IgD-negative memory B cell (primary cell): ENCODE data around the gene KLRD1. TPM values are rescaled to one million over a fixed set of nuclear protein-coding genes. Genes with fewer than 3 reads are reported as not detected.
A peak's percentile ranks its signal among the peaks of the same experiment; 100 is the strongest.
"Not testable (repeated sequence)": the region's sequence is repeated elsewhere in the genome, so short reads cannot be mapped to it uniquely, and the experiment has no call there.

Source experiments
- H3K27ac Mint-ChIP-seq, 3 donors: one replicate each; pipeline ENCODE4 v1.8.0; 2020 to 2022; ENCODE audit warnings: mild to moderate bottlenecking in 3 of 3, mixed read lengths in 3 of 3, moderate library complexity in 1 of 3
- H3K27me3 Mint-ChIP-seq: one replicate; pipeline ENCODE4 v1.8.0; 2021; ENCODE audit warnings: mixed read lengths
- H3K36me3 Mint-ChIP-seq: one replicate; pipeline ENCODE4 v1.8.0; 2020; ENCODE audit warnings: mild to moderate bottlenecking, mixed read lengths
- H3K4me1 Mint-ChIP-seq, 3 donors: one replicate each; pipeline ENCODE4 v1.8.0; 2020 to 2022; ENCODE audit warnings: mixed read lengths in 3 of 3, mild to moderate bottlenecking in 1 of 3
- H3K4me3 Mint-ChIP-seq, 4 donors: one replicate each; pipeline ENCODE4 v1.8.0; 2020 to 2022; ENCODE audit warnings: mild to moderate bottlenecking in 4 of 4, mixed read lengths in 4 of 4, moderate library complexity in 3 of 4
- H3K9me3 Mint-ChIP-seq, 3 donors: one replicate each; pipeline ENCODE4 v1.8.0; 2020 to 2021; ENCODE audit warnings: mixed read lengths in 3 of 3, mild to moderate bottlenecking in 1 of 3
- polyA plus RNA-seq: library from polyadenylated mRNA; unstranded; fragments of 300-500 nt; fragmentation: Illumina TruSeq; gene quantifications from one replicate; pipeline ENCODE4 v1.2.3, GENCODE V29; 2021

Gene KLRD1
- polyA plus RNA-seq, 1 donor from 2014 or later = 13.1 TPM

DNA sequence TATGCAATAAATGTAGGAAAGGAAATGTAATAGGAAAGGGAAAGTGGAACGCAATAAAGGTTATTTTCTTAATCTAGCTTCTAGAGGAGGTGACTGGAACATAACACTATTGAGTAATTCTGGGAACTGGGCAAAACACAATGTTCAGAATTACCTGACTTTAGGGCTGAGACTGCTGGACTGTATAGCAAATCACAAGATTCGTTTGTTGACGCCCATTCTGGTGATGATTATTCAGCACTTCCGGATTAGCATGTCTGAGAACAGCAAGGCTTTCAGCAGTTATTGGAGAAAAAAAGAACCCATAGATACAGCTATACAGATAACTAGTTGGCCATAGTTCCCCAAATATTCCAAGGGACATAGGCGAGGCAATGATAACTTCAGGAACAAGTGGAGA is 2.3 kb upstream of the KLRD1 start:
- no peaks in the 10 kb centered on the region for H3K36me3 Mint-ChIP-seq
- peak overlapping the region in 2 of 4 donors; percentile 39 to 57 for H3K4me3 Mint-ChIP-seq
- peaks cover 5% of the 10 kb centered on the region for H3K27me3 Mint-ChIP-seq
- peak overlapping the region in 1 of 3 donors; percentile 94 for H3K27ac Mint-ChIP-seq
- peaks cover 0 to 2% (median 0%) of the 10 kb centered on the region in 3 donors for H3K4me1 Mint-ChIP-seq
- H3K9me3 Mint-ChIP-seq = peaks cover 0 to 6% (median 5%) of the 10 kb centered on the region in 3 donors

- Mint-ChIP-seq H3K27ac (no peak overlapping the region), H3K4me3 (no peak overlapping the region), H3K9me3 (no peaks in the 10 kb centered on the region), H3K4me1 (no peaks in the 10 kb centered on the region), H3K27me3 (peaks cover 3% of the 10 kb centered on the region), H3K36me3 (no peaks in the 10 kb centered on the region)
Observed at GRCh38 chr12:10310926-10311720, 3.5 kb downstream of the KLRD1 start.

- H3K27ac Mint-ChIP-seq = no peak overlapping the region
- H3K4me3 Mint-ChIP-seq = no peak overlapping the region
- no peaks in the 10 kb centered on the region for H3K4me1 Mint-ChIP-seq
- H3K27me3 Mint-ChIP-seq = peaks cover 5% of the 10 kb centered on the region
- no peaks in the 10 kb centered on the region for H3K9me3 Mint-ChIP-seq
- H3K36me3 Mint-ChIP-seq = no peaks in the 10 kb centered on the region
Observed at GRCh38 chr12:10319388-10319787, 11.7 kb downstream of the KLRD1 start.

DNA sequence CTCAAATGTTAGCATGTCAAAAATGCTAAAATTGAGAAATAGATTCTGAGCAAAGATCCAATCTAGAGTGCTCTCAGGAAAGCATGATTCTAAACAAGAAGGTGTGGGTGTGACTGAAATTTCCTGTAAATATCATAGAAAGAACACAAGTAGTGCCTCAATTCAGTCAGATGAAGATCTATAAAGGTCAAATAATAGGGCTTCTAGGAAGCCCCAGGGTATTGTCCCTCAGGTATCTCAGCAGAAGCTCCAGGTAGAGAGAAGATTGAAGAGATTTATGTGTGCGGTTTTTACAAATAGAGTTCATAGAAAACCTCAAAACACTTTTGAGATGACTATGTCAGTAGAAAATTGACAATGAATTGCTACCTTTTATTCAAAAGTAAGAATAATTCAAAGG is 13.0 kb downstream of the KLRD1 start:
- H3K4me3 Mint-ChIP-seq = no peak overlapping the region
- no peaks in the 10 kb centered on the region for H3K36me3 Mint-ChIP-seq
- no peaks in the 10 kb centered on the region for H3K4me1 Mint-ChIP-seq
- no peak overlapping the region for H3K27ac Mint-ChIP-seq
- H3K27me3 Mint-ChIP-seq = peaks cover 5% of the 10 kb centered on the region
- H3K9me3 Mint-ChIP-seq = no peaks in the 10 kb centered on the region

- not testable (repeated sequence) for H3K4me3 Mint-ChIP-seq, H3K27ac Mint-ChIP-seq
Observed at GRCh38 chr12:10328691-10329090, 21.0 kb downstream of the KLRD1 start.

DNA sequence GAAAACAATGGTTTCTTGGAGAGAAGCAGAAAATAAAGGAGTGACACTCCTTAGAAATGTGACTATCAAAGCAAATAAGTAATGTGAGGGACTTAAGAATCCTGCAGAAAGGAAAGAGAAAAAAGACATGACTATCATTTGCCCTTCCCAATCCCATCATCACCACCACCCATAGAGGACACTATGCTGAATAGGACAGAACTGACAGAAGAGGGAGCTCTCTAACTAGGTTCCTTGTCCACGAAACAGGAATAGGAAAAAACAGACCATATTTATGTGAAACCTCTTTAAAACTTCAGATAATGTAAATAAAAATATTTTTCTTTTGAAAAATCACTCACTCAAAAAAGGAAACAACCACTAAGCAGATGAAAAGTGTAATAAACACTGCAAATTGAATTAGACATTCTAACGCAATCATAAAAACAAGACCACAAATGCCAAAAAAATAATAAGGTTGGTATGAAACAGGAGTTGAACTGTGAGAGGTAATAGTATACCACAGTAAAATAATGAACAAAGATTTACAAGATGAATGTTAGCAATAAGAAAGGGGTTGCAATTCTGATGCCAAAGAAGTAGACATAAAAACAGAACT is 24.1 kb downstream of the KLRD1 start:
- Mint-ChIP-seq H3K9me3 (peaks cover 0 to 5% (median 0%) of the 10 kb centered on the region in 3 donors), H3K27ac (no peak overlapping the region), H3K4me3 (no peak overlapping the region), H3K4me1 (no peaks in the 10 kb centered on the region), H3K36me3 (no peaks in the 10 kb centered on the region), H3K27me3 (peaks cover 1% of the 10 kb centered on the region)

More at GRCh38 chr12:10328691-10329090, 21.0 kb downstream of the KLRD1 start:
- H3K27me3 Mint-ChIP-seq, H3K36me3 Mint-ChIP-seq, H3K4me1 Mint-ChIP-seq, H3K9me3 Mint-ChIP-seq: not testable (repeated sequence)

- not testable (repeated sequence) for H3K36me3 Mint-ChIP-seq, H3K4me3 Mint-ChIP-seq, H3K9me3 Mint-ChIP-seq, H3K27ac Mint-ChIP-seq, H3K27me3 Mint-ChIP-seq, H3K4me1 Mint-ChIP-seq
Observed at GRCh38 chr12:10336196-10336595, 28.5 kb downstream of the KLRD1 start.

- H3K36me3 Mint-ChIP-seq, H3K27me3 Mint-ChIP-seq, H3K27ac Mint-ChIP-seq, H3K9me3 Mint-ChIP-seq, H3K4me3 Mint-ChIP-seq: not testable (repeated sequence)
- H3K4me1 Mint-ChIP-seq = peaks cover 9 to 13% (median 11%) of the 10 kb centered on the region in 3 donors
Observed at GRCh38 chr12:10338470-10338869, 30.8 kb downstream of the KLRD1 start.

DNA sequence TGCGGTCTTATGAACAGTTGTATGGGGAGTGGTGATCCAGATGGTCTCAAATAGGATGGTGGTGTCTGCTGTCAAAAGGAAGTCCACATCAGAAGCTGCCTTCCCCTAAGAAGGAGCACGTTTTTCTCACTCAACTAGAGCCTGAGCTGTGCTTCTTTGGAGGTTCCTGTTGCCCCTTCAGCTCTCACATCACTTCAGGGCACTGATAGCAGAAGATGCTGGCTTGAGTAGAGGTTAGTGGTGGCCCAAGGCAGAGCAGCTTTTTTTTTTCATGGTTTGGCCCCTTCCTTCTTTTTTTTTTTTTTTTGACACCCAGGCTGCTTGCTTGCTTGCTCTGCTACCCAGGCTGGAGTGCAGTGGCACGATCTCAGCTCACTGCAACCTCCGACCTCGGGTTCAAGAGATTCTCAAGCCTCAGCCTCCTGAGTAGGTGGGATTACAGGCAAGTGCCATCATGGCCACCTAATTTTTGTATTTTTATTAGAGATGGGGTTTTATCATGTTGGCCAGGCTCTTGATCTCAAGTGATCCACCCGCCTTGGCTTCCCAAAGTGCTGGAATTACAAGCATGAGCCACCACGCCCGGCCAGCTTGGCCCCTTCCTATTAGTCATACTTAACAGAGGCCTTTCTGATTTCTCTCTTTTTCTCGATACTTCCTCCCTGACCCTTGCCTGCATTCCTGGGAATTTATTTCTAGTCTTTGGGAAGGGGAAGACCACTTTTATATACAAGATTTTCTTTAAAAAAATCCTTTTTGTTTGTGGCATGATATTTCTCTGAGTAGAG is 31.6 kb downstream of the KLRD1 start:
- peaks cover 2% of the 10 kb centered on the region for H3K36me3 Mint-ChIP-seq
- no peak overlapping the region for H3K4me3 Mint-ChIP-seq
- H3K4me1 Mint-ChIP-seq = peaks cover 11 to 14% (median 11%) of the 10 kb centered on the region in 3 donors
- H3K27me3 Mint-ChIP-seq = peaks cover 2% of the 10 kb centered on the region
- H3K27ac Mint-ChIP-seq = no peak overlapping the region
- peaks cover 2 to 6% (median 5%) of the 10 kb centered on the region in 3 donors for H3K9me3 Mint-ChIP-seq

DNA sequence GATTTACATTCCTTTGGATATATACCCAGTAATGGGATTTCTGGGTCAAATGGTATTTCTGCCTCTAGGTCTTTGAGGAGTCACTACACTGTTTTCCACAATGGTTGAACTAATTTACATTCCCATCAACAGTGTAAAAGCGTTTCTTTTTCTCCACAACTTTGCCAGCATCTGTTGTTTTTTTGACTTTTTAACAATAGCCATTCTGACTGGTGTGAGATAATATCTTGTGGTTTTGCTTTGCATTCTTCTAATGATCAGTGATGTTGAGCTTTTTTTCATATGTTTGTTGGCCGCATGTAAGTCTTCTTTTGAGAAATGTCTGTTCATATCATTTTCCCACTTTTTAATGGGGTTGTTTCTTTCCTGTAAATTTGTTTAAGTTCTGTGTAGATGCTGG is 33.3 kb downstream of the KLRD1 start:
- Mint-ChIP-seq H3K4me3 (peak overlapping the region in 1 of 4 donors; percentile 18), H3K4me1 (peaks cover 11 to 14% (median 11%) of the 10 kb centered on the region in 3 donors), H3K27ac (peak overlapping the region in 1 of 3 donors; percentile 8)
- H3K27me3 Mint-ChIP-seq, H3K36me3 Mint-ChIP-seq, H3K9me3 Mint-ChIP-seq: not testable (repeated sequence)

DNA sequence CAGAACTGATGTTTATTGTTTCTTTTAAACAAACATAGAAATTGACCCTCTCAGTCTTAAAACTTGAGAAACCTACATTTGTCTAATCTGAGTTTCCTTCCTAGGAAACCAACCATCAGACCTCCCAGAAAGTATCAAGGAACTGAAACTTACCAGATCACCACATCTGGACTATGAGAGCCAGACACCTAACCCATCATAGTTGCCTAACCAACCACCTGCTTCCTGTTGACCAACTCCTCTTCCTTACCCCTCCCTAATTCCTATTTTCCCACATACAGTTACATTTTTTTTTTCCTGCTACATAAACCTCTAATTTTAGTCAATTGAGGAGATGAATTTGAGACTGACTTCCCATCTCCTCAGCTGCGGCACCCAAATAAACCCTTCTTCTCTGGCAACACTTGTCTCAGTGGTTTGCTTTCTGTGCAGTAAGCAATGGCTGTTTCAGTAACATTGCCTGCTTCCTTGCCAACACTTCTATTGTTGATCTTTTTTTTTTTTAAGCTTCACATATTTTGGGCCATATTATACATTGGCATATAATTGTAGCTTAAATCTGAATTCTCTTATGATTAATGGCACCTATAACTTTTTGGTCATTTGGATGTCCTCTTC is 34.3 kb downstream of the KLRD1 start:
- peaks cover 2% of the 10 kb centered on the region for H3K27me3 Mint-ChIP-seq
- H3K4me3 Mint-ChIP-seq = peak overlapping the region in 2 of 4 donors; percentile 2 to 72
- H3K36me3 Mint-ChIP-seq = peaks cover 2% of the 10 kb centered on the region
- peak overlapping the region in 2 of 3 donors; percentile 7 to 14 for H3K27ac Mint-ChIP-seq
- H3K9me3 Mint-ChIP-seq = peaks cover 2 to 6% (median 5%) of the 10 kb centered on the region in 3 donors
- peaks cover 11 to 14% (median 11%) of the 10 kb centered on the region in 3 donors for H3K4me1 Mint-ChIP-seq

DNA sequence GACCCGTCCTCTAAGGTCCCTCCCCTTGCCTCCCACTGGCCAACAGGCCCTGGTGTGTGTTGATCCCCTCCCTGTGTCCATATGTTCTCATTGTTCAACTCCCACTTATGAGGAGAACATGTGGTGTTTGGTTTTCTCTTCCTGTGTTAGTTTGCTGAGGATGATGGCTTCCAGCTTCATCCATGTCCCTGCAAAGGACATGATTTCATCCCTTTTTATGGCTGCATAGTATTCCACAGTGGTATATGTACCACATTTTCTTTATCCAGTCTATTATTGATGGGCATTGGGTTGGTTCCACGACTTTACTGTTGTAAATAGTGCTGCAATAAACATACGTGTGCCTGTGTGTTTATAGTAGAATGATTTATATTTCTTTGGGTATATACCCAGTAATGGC is 43.8 kb downstream of the KLRD1 start:
- H3K27ac Mint-ChIP-seq, H3K4me3 Mint-ChIP-seq, H3K4me1 Mint-ChIP-seq, H3K27me3 Mint-ChIP-seq, H3K36me3 Mint-ChIP-seq, H3K9me3 Mint-ChIP-seq: not testable (repeated sequence)

GRCh38 chr12:10354071-10354470 is 46.4 kb downstream of the KLRD1 start:
- H3K4me3 Mint-ChIP-seq = no peak overlapping the region
- peaks cover 0 to 8% (median 7%) of the 10 kb centered on the region in 3 donors for H3K9me3 Mint-ChIP-seq
- H3K36me3 Mint-ChIP-seq = no peaks in the 10 kb centered on the region
- no peak overlapping the region for H3K27ac Mint-ChIP-seq
- H3K4me1 Mint-ChIP-seq = no peaks in the 10 kb centered on the region
- peaks cover 2% of the 10 kb centered on the region for H3K27me3 Mint-ChIP-seq

- H3K4me3 Mint-ChIP-seq = no peak overlapping the region
Observed at GRCh38 chr12:10354502-10354901, 46.8 kb downstream of the KLRD1 start.

DNA sequence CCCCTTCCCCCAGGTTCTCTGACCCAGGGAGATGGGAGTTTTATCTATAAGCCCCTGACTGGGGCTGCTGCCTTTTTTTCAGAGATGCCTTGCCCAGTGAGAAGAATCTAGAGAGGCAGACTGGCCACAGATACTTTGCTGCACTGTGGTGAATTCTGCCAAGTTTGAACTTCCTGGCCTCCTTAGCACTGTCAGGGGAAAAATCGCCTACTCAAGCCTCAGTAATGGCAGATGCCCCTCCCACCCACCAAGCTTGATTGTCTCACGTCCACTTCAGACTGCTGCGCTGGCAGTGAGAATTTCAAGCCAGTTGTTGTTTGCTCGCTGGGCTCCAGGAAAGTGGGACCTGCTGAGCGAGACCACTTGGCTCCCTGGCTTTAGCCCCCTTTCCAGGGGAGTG is 50.5 kb downstream of the KLRD1 start:
- Mint-ChIP-seq H3K9me3 (peaks cover 0 to 1% (median 0%) of the 10 kb centered on the region in 3 donors), H3K27me3 (peaks cover 2% of the 10 kb centered on the region), H3K4me1 (peaks cover 0 to 8% (median 6%) of the 10 kb centered on the region in 3 donors), H3K4me3 (no peak overlapping the region), H3K27ac (no peak overlapping the region), H3K36me3 (no peaks in the 10 kb centered on the region)

More at GRCh38 chr12:10354502-10354901, 46.8 kb downstream of the KLRD1 start:
- no peaks in the 10 kb centered on the region for H3K36me3 Mint-ChIP-seq
- H3K4me1 Mint-ChIP-seq = no peaks in the 10 kb centered on the region
- peaks cover 2% of the 10 kb centered on the region for H3K27me3 Mint-ChIP-seq
- peaks cover 0 to 8% (median 7%) of the 10 kb centered on the region in 3 donors for H3K9me3 Mint-ChIP-seq
- H3K27ac Mint-ChIP-seq = no peak overlapping the region
